Heart left ventricle (tissue), 13 donors: ENCODE data around the gene DNMT3A.

Experiments
- POLR2A ChIP-seq, 2 donors: fragments of 450-650 bp; IDR thresholded peaks; one replicate each; pipeline ENCODE4 v1.6.1; 2017; ENCODE audit warnings: antibody characterized with exemption in 2 of 2, mild to moderate bottlenecking in 2 of 2, moderate library complexity in 2 of 2
- TF ChIP-seq, protein P1 (sequence below), 12 donors: fragments of 200-600 bp; sonication (generic) in 4 of 12; IDR thresholded peaks; one replicate each; pipeline versions ENCODE4 v1.5.0 to v1.8.0; 2018 to 2022; ENCODE audit warnings: antibody characterized with exemption in 12 of 12, mild to moderate bottlenecking in 5 of 12
- donor health status: ischemic (EF 13 %, LVEDD 7.1; RV severe dilation, severe dysfunction).
- donor health status: DM: no; HTN: yes; CAD: no.
- donor health status: DM: no; HTN: no; CAD: no.
- donor health status: ischemic (EF 25% LVEDD 6.9; RV normal size, moderate dysfunction).
- donor health status: ischemic (EF 25% LVEDD 5.7; RV mildly dilated, moderate dysfunction).
- donor health status: ischemic (EF 35%, LVEDD 5.7; RV mildly dilated, moderate dysfunction).
- donor health status: nonischemic (EF 11% LVEDD 7.7; RV severe dilation, severe dysfunction).
- donor health status: DM: yes; HTN: yes; CAD: no.
- donor health status: PGD.
- donor health status: ischemic (EF 29% LVEDD 5.4; RV normal size, mild dysfunction).
- donor health status: nonischemic (EF 23%, LVEDD 6.1; RV moderate dilation, normal function).

DNA sequence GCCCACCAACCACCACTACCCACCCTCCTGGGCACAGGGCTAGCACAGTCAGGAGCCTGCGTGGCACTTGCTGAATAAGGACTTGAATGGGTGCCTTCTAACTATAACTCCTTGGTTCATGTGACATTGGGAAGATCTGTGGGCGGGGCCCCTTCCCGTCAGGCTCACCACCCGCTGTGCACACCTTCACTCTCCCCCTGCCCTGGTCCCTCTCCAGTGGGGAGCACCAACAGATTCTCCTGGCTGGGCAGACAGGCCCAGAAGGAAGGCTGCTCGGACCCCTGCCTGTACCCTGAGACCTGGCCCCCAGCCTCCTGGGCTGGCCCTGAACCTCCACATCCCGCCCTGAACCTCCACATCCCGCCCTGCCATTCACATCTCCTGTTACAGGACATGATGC, 139.9 kb downstream of the DNMT3A start:
- TF ChIP-seq, protein P1, sequence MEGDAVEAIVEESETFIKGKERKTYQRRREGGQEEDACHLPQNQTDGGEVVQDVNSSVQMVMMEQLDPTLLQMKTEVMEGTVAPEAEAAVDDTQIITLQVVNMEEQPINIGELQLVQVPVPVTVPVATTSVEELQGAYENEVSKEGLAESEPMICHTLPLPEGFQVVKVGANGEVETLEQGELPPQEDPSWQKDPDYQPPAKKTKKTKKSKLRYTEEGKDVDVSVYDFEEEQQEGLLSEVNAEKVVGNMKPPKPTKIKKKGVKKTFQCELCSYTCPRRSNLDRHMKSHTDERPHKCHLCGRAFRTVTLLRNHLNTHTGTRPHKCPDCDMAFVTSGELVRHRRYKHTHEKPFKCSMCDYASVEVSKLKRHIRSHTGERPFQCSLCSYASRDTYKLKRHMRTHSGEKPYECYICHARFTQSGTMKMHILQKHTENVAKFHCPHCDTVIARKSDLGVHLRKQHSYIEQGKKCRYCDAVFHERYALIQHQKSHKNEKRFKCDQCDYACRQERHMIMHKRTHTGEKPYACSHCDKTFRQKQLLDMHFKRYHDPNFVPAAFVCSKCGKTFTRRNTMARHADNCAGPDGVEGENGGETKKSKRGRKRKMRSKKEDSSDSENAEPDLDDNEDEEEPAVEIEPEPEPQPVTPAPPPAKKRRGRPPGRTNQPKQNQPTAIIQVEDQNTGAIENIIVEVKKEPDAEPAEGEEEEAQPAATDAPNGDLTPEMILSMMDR (IDR thresholded peaks at IDR 0.05), result no peak
- no peak for TF ChIP-seq POLR2A (IDR thresholded peaks at IDR 0.05)
